ENCODE results near the gene CFAP45.

GRCh38 chr1:159870704-159871103, 29.3 kb downstream of the CFAP45 start:
- TF ChIP-seq RAD21 (IDR thresholded peaks at IDR 0.05; ENCODE audit: low read length) (no peak), FOXJ3 (CRISPR knock-in tag; IDR thresholded peaks at IDR 0.05) (no peak), CTCF (IDR thresholded peaks at IDR 0.05) (no peak), USF2 (IDR thresholded peaks at IDR 0.05; ENCODE audit: borderline replicate concordance, low read depth, low read length) (no peak), REST (IDR thresholded peaks at IDR 0.05; ENCODE audit: low read depth, low read length) (no peak), MAX (IDR thresholded peaks at IDR 0.05; ENCODE audit: low read depth) (no peak), EP300 (IDR thresholded peaks at IDR 0.05; ENCODE audit: borderline replicate concordance in 1 of 2, low read depth in 1 of 2, low read length in 1 of 2) (no peak), ELF1 (IDR thresholded peaks at IDR 0.05) (no peak), EZH2phosphoT487 (IDR thresholded peaks at IDR 0.05; ENCODE audit: borderline replicate concordance, low read depth) (no peak), CHD2 (IDR thresholded peaks at IDR 0.05; ENCODE audit: low read length, partially characterized antibody) (no peak), NFIC (IDR thresholded peaks at IDR 0.05; ENCODE audit: borderline replicate concordance) (no peak), SMC3 (IDR thresholded peaks at IDR 0.05; ENCODE audit: low read depth, low read length) (no peak), PBX3 (IDR thresholded peaks at IDR 0.05) (no peak), POLR2AphosphoS5 (IDR thresholded peaks at IDR 0.05; ENCODE audit: low read depth, low read length) (no peak)

Measured in SK-N-SH (cell line).